SK-N-SH treated with all-trans-retinoic acid at 6 μM for 48 hours (cell line): Measurements from ENCODE around the gene HPSE.
A peak's percentile ranks its signal among the peaks of the same experiment; 100 is the strongest.

Experiments
- ATAC-seq: fragments of 200-7000 bp; cut with Tn5 transposase; 3 replicates; pipeline ENCODE4 v1.9.1; 2020; ENCODE audit warnings: mild to moderate bottlenecking, moderate library complexity
- ARNTL ChIP-seq: fragments of 450-650 bp; formaldehyde crosslinking; IDR thresholded peaks from 2 replicates; pipeline ENCODE4 v1.5.0; 2020; ENCODE audit warnings: low read depth, mild to moderate bottlenecking, moderate library complexity, borderline replicate concordance
- BACH2 ChIP-seq: fragments of 250-450 bp; sonication (Bioruptor Pico); IDR thresholded peaks from 2 replicates; pipeline ENCODE4 v1.9.0; 2021; ENCODE audit warnings: mild to moderate bottlenecking, borderline replicate concordance
- CSDC2 ChIP-seq: fragments of 250-450 bp; sonication (Bioruptor Pico); IDR thresholded peaks from 2 replicates; pipeline ENCODE4 v1.5.0; 2020; ENCODE audit warnings: mild to moderate bottlenecking, moderate library complexity
- CSRNP3 ChIP-seq: fragments of 250-450 bp; sonication (Bioruptor Pico); IDR thresholded peaks from 2 replicates; pipeline ENCODE4 v1.5.1; 2021; ENCODE audit warnings: mild to moderate bottlenecking, moderate library complexity
- GLIS3 ChIP-seq: fragments of 250-450 bp; sonication (Bioruptor Pico); IDR thresholded peaks from 2 replicates; pipeline ENCODE4 v1.5.0; 2020; ENCODE audit warnings: mild to moderate bottlenecking, moderate library complexity
- ISL1 ChIP-seq: fragments of 250-450 bp; sonication (Bioruptor Pico); IDR thresholded peaks from 2 replicates; pipeline ENCODE4 v2.1.2; 2022; ENCODE audit warnings: mild to moderate bottlenecking, moderate library complexity
- PATZ1 ChIP-seq: fragments of 250-450 bp; sonication (Bioruptor Pico); IDR thresholded peaks from 2 replicates; pipeline ENCODE4 v1.8.0; 2020; ENCODE audit warnings: mild to moderate bottlenecking, moderate library complexity, borderline replicate concordance
- POU6F1 ChIP-seq: fragments of 250-450 bp; sonication (Bioruptor Pico); IDR thresholded peaks from 2 replicates; pipeline ENCODE4 v1.8.0; 2021; ENCODE audit warnings: low read depth, mild to moderate bottlenecking, moderate library complexity, borderline replicate concordance
- PPARA ChIP-seq: fragments of 250-450 bp; sonication (Bioruptor Pico); IDR thresholded peaks from 2 replicates; pipeline ENCODE4 v1.5.0; 2020; ENCODE audit warnings: mild to moderate bottlenecking, borderline replicate concordance
- RARB ChIP-seq: fragments of 250-450 bp; sonication (Bioruptor Pico); IDR thresholded peaks from 2 replicates; pipeline ENCODE4 v1.8.0; 2021; ENCODE audit warnings: mild to moderate bottlenecking, moderate library complexity
- SNAI2 ChIP-seq: fragments of 250-450 bp; sonication (Bioruptor Pico); IDR thresholded peaks from 2 replicates; pipeline ENCODE4 v1.5.0; 2020; ENCODE audit warnings: mild to moderate bottlenecking, moderate library complexity
- TCF4 ChIP-seq: fragments of 250-450 bp; sonication (Bioruptor Pico); IDR thresholded peaks from 2 replicates; pipeline ENCODE4 v1.8.0; 2021; ENCODE audit warnings: mild to moderate bottlenecking, moderate library complexity, borderline replicate concordance
- TOX ChIP-seq: fragments of 250-450 bp; sonication (Bioruptor Pico); IDR thresholded peaks from 2 replicates; pipeline ENCODE4 v1.8.0; 2021; ENCODE audit warnings: mild to moderate bottlenecking, moderate library complexity, borderline replicate concordance
- ZC3H10 ChIP-seq: fragments of 250-450 bp; sonication (Bioruptor Pico); IDR thresholded peaks from 2 replicates; pipeline ENCODE4 v1.5.1; 2021; ENCODE audit warnings: mild to moderate bottlenecking, moderate library complexity
- ZFP3 ChIP-seq: fragments of 250-450 bp; sonication (Bioruptor Pico); IDR thresholded peaks from 2 replicates; pipeline ENCODE4 v1.5.0; 2020; ENCODE audit warnings: mild to moderate bottlenecking, moderate library complexity
- ZFP30 ChIP-seq: fragments of 450-650 bp; formaldehyde crosslinking; IDR thresholded peaks from 2 replicates; pipeline ENCODE4 v1.5.0; 2022; ENCODE audit warnings: mild to moderate bottlenecking, moderate library complexity
- ZNF70 ChIP-seq: fragments of 450-650 bp; formaldehyde crosslinking; IDR thresholded peaks from 2 replicates; pipeline ENCODE4 v1.5.0; 2020; ENCODE audit warnings: mild to moderate bottlenecking, moderate library complexity
- TF ChIP-seq, protein P1 (sequence below): fragments of 250-450 bp; sonication (Bioruptor Pico); IDR thresholded peaks from 2 replicates; pipeline ENCODE4 v1.5.0; 2020; ENCODE audit warnings: mild to moderate bottlenecking, moderate library complexity

Gene HPSE

DNA sequence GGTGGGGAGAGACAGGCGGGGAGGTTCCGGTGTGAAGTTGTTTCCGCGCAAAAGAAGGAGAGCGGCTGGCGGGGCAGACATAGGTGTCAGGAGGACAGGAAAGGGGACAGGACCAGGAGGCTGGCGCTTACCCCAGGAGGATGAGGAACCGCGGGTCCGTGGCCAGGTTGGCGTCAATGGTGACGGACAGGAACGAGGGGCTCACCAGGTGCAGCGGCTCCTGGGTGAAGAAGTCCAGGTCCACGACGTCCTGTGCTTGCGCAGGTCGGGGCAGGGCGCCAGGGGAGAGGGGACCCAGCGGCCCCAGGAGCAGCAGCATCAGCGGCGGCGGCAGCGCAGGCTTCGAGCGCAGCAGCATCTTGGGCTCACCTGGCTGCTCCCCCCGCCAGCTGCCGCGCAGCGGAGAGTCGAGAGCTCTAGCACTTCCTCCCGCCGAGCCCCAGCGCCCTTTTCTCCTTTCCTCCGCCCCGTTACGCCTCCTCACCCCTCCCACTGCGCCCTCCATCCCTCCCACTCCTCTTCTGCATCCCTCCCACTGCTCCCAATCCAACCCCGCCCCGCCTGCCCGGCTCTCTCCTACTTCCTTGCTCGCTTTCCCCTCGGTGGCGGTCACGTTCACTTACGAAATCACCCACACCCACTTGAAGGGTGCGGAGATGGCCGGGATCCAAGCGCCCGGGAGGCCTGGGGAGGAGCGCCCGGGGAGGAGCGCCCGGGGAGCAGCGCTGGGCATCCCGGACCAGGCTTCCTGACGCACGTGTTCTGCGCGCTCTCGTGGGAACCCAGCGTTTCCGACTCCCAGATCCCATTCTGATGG lies at the start of gene HPSE:
Gene HPSE (minus strand): TSS at position 424 of the 817 bp plus-strand sequence. CDS start 66 bp downstream, at position 358.
- TF ChIP-seq BACH2 (CRISPR knock-in tag) = no peak
- TF ChIP-seq GLIS3 (CRISPR knock-in tag) = no peak
- no peak for TF ChIP-seq TOX
- TF ChIP-seq TCF4 (CRISPR knock-in tag) = no peak
- no peak for TF ChIP-seq CSRNP3 (CRISPR knock-in tag)
- TF ChIP-seq ZC3H10 = no peak
- no peak for TF ChIP-seq ZFP3 (CRISPR knock-in tag)
- no peak for TF ChIP-seq CSDC2
- ATAC-seq = peak; percentile 95

DNA sequence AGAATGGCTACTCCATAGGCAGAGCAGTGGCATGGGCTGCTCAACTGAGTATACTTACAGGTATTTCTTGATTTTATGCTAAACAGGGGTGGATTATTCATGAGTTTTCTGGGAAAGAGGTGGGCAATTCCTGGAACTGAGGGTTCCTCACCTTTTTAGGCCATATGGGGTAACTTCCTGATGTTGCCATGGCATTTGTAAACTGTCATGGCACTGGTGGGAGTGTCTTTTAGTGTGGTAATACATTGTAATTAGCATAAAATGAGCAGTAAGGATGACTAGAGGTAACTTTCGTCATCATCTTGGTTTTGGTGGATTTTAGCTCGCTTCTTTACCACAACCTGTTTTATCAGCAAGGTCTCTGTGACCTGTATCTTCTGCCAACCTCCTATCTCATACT lies 48.2 kb upstream of the HPSE start:
- ATAC-seq = no peak
- TF ChIP-seq BACH2 (CRISPR knock-in tag) (no peak), CSDC2 (no peak), RARB (CRISPR knock-in tag) (no peak), ISL1 (no peak), PPARA (CRISPR knock-in tag) (no peak), TCF4 (CRISPR knock-in tag) (no peak), SNAI2 (CRISPR knock-in tag) (no peak), POU6F1 (CRISPR knock-in tag) (no peak), ZFP3 (CRISPR knock-in tag) (no peak), PATZ1 (CRISPR knock-in tag) (no peak), ZNF70 (CRISPR knock-in tag) (no peak)
- TF ChIP-seq, protein P1, sequence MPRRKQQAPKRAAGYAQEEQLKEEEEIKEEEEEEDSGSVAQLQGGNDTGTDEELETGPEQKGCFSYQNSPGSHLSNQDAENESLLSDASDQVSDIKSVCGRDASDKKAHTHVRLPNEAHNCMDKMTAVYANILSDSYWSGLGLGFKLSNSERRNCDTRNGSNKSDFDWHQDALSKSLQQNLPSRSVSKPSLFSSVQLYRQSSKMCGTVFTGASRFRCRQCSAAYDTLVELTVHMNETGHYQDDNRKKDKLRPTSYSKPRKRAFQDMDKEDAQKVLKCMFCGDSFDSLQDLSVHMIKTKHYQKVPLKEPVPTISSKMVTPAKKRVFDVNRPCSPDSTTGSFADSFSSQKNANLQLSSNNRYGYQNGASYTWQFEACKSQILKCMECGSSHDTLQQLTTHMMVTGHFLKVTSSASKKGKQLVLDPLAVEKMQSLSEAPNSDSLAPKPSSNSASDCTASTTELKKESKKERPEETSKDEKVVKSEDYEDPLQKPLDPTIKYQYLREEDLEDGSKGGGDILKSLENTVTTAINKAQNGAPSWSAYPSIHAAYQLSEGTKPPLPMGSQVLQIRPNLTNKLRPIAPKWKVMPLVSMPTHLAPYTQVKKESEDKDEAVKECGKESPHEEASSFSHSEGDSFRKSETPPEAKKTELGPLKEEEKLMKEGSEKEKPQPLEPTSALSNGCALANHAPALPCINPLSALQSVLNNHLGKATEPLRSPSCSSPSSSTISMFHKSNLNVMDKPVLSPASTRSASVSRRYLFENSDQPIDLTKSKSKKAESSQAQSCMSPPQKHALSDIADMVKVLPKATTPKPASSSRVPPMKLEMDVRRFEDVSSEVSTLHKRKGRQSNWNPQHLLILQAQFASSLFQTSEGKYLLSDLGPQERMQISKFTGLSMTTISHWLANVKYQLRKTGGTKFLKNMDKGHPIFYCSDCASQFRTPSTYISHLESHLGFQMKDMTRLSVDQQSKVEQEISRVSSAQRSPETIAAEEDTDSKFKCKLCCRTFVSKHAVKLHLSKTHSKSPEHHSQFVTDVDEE = no peak
- TF ChIP-seq, all 23 proteins: peak for 0

DNA sequence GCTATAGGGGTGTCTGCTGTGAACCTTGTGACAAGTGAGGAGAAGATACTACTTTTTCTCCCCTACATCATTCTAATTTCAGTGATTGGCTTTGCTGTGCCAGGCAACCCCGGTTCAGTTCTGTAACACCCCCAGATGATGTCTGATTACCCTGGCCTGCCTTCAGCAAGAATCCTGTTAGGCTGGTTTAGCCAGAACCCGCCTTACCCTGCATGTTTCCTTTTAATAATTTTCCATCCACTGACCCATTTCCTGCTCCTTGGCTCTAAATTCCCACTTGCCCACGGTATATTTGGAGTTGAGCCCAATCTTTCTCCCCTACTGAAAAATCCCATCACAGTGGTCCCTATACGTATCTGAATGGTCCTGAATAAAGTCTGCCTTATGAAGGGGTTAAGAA lies 46.5 kb upstream of the HPSE start:
- TF ChIP-seq ZFP3 (CRISPR knock-in tag) = no peak
- ATAC-seq = no peak

DNA sequence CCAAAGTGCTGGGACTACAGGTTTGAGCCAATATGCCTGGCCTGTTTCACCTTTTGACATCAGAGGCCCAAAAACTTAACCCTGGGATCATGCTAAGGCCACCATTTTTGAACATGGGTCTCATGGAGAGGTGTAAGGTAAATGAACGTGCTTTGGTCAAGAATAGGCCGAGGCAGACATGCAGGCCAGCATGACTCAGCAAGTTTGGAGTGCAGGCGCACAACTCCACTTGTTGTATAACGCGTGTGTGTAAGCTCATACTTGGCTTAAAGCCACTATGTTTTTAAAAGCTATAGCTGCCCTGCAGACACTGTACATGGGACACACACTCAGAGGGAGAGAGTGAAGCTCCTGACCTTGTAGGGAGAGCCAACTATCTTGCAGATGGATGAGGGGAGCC lies 43.8 kb upstream of the HPSE start:
- ATAC-seq = no peak
- TF ChIP-seq PATZ1 (CRISPR knock-in tag) (no peak), CSDC2 (no peak), ZC3H10 (no peak), TCF4 (CRISPR knock-in tag) (no peak), RARB (CRISPR knock-in tag) (no peak), ARNTL (CRISPR knock-in tag) (no peak), ZFP30 (CRISPR knock-in tag) (no peak), BACH2 (CRISPR knock-in tag) (no peak)
